ENCODE measurements around the gene C9orf57.
"Not testable (repeated sequence)": the region's sequence is repeated elsewhere in the genome, so short reads cannot be mapped to it uniquely, and the experiment has no call there.

C9orf57 gene, protein sequence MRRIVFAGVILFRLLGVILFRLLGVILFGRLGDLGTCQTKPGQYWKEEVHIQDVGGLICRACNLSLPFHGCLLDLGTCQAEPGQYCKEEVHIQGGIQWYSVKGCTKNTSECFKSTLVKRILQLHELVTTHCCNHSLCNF

GRCh38 chr9:72060513-72060912 is at the start of gene C9orf57:
Gene C9orf57 (minus strand): TSS chr9:72060613. CDS start chr9:72059331, 1,282 bp downstream.
- no peak for DNase-seq (ENCODE audit: low spot score)

GRCh38 chr9:72102520-72102919 is 42.1 kb upstream of the C9orf57 start:
- DNase-seq (ENCODE audit: low spot score) = no peak

DNA sequence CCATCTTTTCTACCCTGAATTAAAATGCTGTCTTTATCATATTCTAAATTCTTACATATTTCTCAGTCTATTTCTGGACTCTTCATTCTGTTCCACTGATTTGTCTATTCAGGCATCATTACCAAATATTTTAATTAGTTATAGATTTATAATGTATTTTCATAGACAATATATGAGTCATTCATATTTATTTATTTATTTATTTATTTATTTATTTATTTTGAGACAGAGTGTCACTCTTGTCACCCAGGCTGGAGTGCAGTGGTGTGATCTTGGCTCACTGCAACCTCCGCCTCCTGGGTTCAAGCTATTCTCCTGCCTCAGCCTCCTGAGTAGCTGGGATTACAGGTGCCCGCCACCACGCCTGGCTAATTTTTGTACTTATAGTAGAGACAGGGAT is 35.1 kb upstream of the C9orf57 start:
- DNase-seq (ENCODE audit: low spot score) = not testable (repeated sequence)

DNA sequence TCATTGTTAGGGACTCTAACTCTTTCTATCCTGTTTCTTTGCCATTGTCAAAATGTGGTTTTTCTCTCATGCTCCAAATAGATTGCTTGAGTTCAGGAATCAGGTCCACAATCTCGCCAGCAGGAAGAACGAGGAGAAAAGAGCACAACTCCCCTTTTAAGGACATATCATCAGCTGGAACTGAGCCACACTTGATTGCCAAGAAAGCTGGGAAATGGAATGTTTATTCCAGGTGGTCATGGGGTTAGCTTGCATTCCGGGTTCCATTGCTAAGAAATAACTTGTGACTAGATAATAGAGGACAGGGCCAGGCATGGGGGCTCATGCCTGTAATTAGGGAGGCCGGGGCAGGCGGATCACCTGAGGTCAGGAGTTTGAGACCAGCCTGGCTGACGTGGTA is 32.4 kb upstream of the C9orf57 start:
- DNase-seq (ENCODE audit: low spot score) = no peak

- peak; percentile 92 for DNase-seq (ENCODE audit: low spot score)
Measured at GRCh38 chr9:72089451-72090130, 29.2 kb upstream of the C9orf57 start.

- no peak for DNase-seq (ENCODE audit: low spot score)
Measured at GRCh38 chr9:72082536-72082935, 22.1 kb upstream of the C9orf57 start.

DNA sequence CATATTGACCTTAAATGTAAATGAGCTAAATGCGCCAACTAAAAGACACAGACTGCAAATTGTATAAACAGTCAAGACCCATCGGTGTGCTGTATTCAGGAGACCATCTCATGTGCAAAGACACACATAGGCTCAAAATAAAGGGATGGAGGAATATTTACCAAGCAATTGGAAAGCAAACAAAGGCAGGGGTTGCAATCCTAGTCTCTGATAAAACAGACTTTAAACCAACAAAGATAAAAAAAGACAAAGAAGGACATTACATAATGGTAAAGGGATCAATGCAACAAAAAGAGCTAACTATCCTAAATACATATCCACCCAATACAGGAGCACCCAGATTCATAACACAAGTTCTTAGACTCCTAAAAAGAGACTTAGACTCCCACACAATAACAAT is 14.3 kb upstream of the C9orf57 start:
- not testable (repeated sequence) for DNase-seq (ENCODE audit: low spot score)

- no peak for DNase-seq (ENCODE audit: low spot score)
Measured at GRCh38 chr9:72065076-72065475, 4.7 kb upstream of the C9orf57 start.

DNA sequence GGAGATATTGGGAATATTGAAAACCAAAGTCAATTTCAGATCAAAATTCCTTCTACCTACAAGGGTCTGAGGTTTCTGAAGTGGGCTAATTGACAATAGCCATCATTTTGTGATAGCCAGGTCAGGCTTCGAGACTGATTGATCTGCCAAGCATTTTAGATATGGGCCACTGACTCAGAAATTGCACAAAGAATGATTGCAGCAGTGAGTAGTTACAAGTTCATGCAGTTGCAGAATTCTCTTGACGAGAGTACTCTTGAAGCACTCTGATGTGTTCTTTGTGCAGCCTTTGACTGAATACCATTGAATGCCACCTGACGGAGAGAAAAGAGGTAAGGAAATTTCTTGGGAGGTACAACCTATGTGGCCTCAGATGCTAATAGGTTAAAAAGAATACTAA is 8.3 kb downstream of the C9orf57 start:
- DNase-seq (ENCODE audit: low spot score) = no peak

GRCh38 chr9:72048850-72049249 is 11.6 kb downstream of the C9orf57 start:
- no peak for DNase-seq (ENCODE audit: low spot score)

GRCh38 chr9:72046630-72047456 is 13.6 kb downstream of the C9orf57 start:
- DNase-seq (ENCODE audit: low spot score) = no peak

DNA sequence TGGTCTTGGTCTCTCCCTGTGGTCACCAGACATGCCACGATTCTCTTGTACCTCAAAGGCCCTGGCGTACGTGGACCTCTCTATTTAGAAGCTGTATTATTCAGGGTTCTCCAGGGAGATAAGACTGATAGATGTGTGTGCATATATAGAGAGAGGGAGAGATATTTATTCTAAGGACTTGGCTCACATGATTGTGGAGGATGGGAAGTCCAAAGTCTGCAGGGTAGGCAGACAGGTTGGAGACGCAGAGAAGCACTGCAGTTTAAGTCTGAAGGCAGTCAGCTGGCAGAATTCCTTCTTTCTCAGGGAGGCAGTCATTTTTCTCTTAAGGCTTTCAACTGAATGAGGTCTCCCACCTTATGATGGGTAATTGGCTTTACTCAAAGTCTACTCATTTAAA is 16.3 kb downstream of the C9orf57 start:
- DNase-seq (ENCODE audit: low spot score) = no peak

DNA sequence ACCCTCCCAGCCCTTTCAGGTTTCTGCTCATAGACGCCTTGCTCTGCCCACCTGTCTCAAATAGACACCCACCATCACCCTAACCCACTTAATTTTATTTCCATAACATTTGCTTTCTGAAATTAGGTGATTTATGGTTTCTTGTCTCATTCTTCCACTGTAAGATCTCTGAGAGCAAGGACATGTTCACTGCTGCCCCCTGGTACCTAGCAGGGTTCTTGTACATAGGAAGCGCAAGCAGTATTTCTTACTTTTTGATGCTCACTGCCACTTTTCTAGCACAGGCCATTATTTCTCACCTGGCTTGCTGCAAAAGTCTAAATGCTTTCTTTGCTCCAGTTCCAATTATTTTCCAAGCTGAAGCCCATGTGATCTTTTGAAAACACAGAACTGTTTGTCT is 16.8 kb downstream of the C9orf57 start:
- DNase-seq (ENCODE audit: low spot score) = no peak

DNA sequence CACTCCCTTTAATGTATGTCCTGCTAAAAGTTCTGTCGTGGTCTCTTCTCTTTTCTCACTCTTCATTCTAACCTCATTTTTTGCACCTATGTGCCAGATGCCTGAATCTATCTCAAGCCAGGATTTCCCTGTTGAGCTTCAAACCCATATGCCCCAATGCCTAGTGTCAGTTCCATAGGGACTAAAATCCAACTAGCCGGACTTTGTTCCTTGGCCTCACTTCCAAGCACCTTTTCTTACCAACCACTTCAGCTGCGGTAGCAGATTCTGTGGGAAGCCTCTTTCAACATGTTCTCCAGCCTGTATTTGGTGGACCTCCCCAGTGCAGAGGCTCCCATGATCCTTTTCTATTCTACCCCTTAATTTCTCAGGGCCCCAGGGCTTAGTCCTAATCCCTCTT is 17.5 kb downstream of the C9orf57 start:
- no peak for DNase-seq (ENCODE audit: low spot score)

- DNase-seq (ENCODE audit: low spot score) = no peak
Measured at GRCh38 chr9:72041775-72042194, 18.6 kb downstream of the C9orf57 start.

- DNase-seq (ENCODE audit: low spot score) = no peak
Measured at GRCh38 chr9:72041369-72041768, 19.0 kb downstream of the C9orf57 start.

- DNase-seq (ENCODE audit: low spot score) = no peak
Measured at GRCh38 chr9:72039532-72039931, 20.9 kb downstream of the C9orf57 start.

DNA sequence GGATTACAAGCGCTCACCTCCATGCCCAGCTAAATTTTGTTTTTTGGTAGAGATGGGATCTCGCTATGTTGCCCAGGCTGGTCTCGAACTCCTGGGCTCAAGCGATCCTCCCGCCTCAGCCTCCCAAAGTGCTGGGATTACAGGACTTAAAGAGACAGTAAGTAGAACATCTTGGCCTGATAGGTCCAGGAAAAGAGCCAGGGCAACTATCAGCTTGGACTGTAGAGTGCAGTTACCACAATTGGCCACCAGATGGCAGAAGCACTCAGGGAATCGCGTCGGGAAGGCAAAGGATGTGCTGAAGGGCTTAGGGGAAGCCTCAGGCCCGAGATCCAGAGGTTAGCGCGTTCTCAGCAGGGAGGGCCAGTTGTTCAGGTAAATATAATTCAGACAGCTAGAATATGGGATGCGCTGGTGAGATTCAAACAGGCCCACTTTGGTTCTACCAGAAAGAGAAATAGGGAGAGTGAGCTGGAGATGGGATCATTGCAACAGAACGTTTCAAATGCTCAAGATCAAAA is 21.5 kb downstream of the C9orf57 start:
- DNase-seq (ENCODE audit: low spot score) = peak; percentile 75

GRCh38 chr9:72038408-72038807 is 22.0 kb downstream of the C9orf57 start:
- DNase-seq (ENCODE audit: low spot score) = no peak

DNA sequence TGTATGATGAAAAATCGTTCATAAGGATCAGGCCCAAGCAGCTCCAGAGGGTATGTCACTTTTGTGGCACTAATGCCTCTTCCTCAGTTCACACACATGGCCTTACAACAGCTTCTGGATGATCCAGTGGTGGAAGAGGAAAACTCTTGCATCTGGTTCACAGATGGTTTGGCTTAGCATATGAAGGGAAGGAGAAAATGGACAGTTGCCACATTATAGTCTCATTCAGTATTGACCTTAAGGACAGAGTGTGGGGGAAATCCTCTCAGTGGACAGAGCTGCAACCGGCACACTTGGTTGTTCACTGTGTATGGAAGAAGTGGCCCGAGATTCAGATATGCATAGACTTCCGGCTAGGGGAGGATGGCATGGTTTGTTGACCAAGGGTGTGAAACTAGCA is 22.8 kb downstream of the C9orf57 start:
- no peak for DNase-seq (ENCODE audit: low spot score)

- no peak for DNase-seq (ENCODE audit: low spot score)
Measured at GRCh38 chr9:72030767-72031166, 29.6 kb downstream of the C9orf57 start.

- DNase-seq (ENCODE audit: low spot score) = no peak
Measured at GRCh38 chr9:72029986-72030385, 30.4 kb downstream of the C9orf57 start.

GRCh38 chr9:72025906-72026305 is 34.5 kb downstream of the C9orf57 start:
- no peak for DNase-seq (ENCODE audit: low spot score)

Measured in SW480 (cell line).